NB4 (cell line): ENCODE measurements around the gene WIF1.

ENCODE experiments used
- DNase-seq: peaks from one replicate; pipeline ENCODE4 v3.0.0; 2010; ENCODE audit warnings: low read depth
- H3K4me3 ChIP-seq: one replicate; pipeline ENCODE4 v1.5.1; 2011; ENCODE audit warnings: mild to moderate bottlenecking, low read depth, low read length, moderate library complexity
- CTCF ChIP-seq: IDR thresholded peaks from one replicate; pipeline ENCODE4 v1.5.1; 2012; ENCODE audit warnings: low read depth, low read length
- MYC ChIP-seq: IDR thresholded peaks from 2 replicates; pipeline ENCODE4 v1.6.1; 2011; ENCODE audit warnings: low read depth, low read length
- POLR2A ChIP-seq: IDR thresholded peaks from 2 replicates; pipeline ENCODE4 v1.6.1; 2011; ENCODE audit warnings: mild to moderate bottlenecking; ENCODE audit not compliant: insufficient read length; ENCODE audit errors: extremely low read depth
- TF ChIP-seq, protein P1 (sequence below): IDR thresholded peaks from 2 replicates; pipeline ENCODE4 v1.6.1; 2011; ENCODE audit warnings: low read depth, low read length

WIF1 gene

GRCh38 chr12:65164774-65165173, 43.7 kb upstream of the WIF1 start:
- no peak overlapping the region for H3K4me3 ChIP-seq
- TF ChIP-seq POLR2A: no peak
- no peak for TF ChIP-seq CTCF
- no peak for TF ChIP-seq MYC
- TF ChIP-seq, protein P1, sequence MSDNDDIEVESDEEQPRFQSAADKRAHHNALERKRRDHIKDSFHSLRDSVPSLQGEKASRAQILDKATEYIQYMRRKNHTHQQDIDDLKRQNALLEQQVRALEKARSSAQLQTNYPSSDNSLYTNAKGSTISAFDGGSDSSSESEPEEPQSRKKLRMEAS: no peak
- no peak for DNase-seq

DNA sequence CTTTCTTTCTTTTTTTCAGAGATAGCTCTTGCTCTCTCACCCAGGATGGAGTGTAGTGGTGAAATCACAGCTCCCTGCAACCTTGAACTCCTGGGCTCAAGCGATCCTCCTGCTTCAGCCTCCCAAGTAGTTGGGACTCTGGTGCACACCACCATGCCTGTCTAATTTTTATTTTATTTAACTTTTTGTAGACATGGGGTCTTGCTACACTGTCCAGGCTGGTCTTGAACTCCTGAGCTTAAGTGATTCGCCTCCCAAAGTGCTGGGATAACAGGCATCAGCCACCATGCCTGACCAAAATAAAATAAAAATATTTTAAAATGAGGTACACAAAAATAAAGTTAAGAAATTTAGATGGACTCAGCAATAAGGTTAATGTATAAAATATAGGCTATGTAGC, 43.1 kb upstream of the WIF1 start:
- TF ChIP-seq CTCF (no peak), MYC (no peak), POLR2A (no peak)
- TF ChIP-seq, protein P1: no peak
- no peak overlapping the region for H3K4me3 ChIP-seq
- DNase-seq: no peak

- no peak overlapping the region for H3K4me3 ChIP-seq
- TF ChIP-seq CTCF (no peak), POLR2A (no peak)
- no peak for DNase-seq
These were observed 41.5 kb upstream of the WIF1 start for GRCh38 chr12:65162609-65163008.

DNA sequence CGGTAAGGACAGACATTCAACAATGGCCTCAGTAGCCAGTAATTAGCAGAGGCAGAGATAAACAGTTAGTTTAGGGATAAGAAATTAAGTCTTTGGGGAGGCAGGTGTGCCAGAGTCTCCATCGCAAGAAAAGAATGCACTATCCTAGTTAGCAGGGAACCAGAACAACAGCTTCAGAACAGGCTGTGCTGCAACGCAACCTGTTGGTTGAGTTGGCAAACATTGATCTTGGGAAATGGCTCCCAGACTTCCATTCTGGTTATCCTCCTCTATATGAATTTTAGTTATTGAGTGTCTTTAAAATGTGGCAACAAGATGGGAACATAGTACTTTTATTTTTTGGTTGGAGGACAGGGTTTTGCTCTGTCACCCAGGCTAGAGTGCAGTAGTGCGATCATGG, 36.0 kb upstream of the WIF1 start:
- TF ChIP-seq, protein P1: no peak
- TF ChIP-seq POLR2A (no peak), CTCF (no peak), MYC (no peak)
- DNase-seq: no peak
- H3K4me3 ChIP-seq: no peak overlapping the region

GRCh38 chr12:65156366-65156841, 35.3 kb upstream of the WIF1 start:
- TF ChIP-seq POLR2A (no peak), MYC (no peak)
- DNase-seq: peak; percentile 56
- H3K4me3 ChIP-seq: no peak overlapping the region

DNA sequence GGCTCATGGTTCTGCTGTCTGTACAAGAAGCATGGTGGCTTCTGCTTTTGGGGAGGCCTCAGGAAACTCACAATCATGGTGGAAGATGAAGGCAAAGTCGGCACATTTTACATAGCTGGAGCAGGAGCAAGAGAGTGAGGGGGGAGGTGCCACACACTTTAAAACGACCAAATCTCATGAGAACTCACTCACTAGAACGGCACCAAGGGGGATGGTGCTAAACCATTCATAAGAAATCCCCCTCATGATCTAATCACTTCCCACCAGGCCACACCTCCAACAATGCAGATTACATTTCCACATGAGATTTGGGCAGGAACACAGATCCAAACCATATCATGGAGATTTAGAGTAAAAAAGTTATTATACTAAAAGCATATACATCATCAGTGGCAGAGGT, 34.7 kb upstream of the WIF1 start:
- no peak for TF ChIP-seq POLR2A
- no peak for TF ChIP-seq MYC
- TF ChIP-seq, protein P1: no peak
- no peak for TF ChIP-seq CTCF
- DNase-seq: no peak
- no peak overlapping the region for H3K4me3 ChIP-seq
